ENCODE results near the gene GALNT1.

GALNT1 gene

DNA sequence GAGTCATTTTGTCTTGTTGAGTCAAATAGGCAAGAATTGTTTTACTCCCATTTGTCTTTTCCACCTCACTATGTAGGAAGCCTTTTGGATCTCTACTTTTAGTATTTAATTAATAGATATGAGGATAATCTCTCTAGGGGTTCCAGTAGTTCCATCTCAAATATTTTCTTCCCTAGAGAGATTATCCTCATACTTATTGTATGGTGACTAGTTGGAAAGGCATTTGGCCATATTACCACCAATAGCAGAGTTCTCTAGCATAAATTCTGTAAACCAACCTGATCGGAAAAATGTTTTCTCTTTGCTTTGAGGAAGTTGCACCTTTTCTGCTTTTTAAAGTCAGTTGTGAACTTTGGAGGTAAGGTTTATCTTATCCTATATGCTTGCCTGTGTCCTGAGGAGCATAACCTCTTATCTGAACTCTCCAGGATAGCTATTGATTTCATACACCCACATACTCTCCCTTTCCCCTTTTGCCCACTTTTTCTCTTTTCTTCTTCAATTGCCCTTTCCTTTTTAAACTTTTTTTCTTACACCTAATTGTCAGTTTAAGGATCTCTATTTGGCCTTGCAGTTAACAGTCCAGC lies 100.8 kb downstream of the GALNT1 start:
- no peak for DNase-seq (ENCODE audit: low spot score in 2 of 2)
- Histone ChIP-seq H3K4me3 (no peak overlapping the region), H3K9me3 (no peaks in the 10 kb centered on the region), H3K4me1 (peaks cover 25% of the 10 kb centered on the region), H3K36me3 (replicated peaks) (no peaks in the 10 kb centered on the region), H3K27me3 (ENCODE audit: low read depth) (no peaks in the 10 kb centered on the region)
- in situ Hi-C loops (cut with MboI; ENCODE audit: low sequenced_read_pairs) = no loop called here

DNA sequence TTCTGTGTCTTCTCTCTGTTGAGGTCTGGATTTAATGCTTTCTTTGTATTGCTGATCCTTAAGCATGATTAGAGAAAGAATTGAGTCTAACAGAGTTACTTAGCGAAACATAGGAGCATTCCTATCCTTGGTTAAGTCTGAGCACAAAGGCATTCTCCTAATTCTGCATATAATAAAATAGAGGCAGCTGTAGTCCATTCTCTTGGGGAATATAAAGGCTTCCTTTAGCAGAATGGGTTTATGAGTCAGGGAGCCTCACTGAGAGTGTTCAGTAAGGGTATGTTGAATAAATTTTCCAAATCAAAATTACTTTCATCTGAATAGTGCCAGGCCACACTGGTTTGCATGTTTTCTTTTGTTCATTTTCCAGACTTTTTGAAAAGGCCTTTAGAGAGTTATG lies 101.5 kb downstream of the GALNT1 start:
- in situ Hi-C loops (cut with MboI; ENCODE audit: low sequenced_read_pairs) = no loop called here
- peak; percentile 41 to 99 for DNase-seq (ENCODE audit: low spot score in 2 of 2)
- H3K4me1 ChIP-seq = peaks cover 19% of the 10 kb centered on the region
- H3K4me3 ChIP-seq = no peak overlapping the region
- H3K36me3 ChIP-seq (replicated peaks) = no peaks in the 10 kb centered on the region
- H3K9me3 ChIP-seq = no peaks in the 10 kb centered on the region
- H3K27me3 ChIP-seq (ENCODE audit: low read depth) = no peaks in the 10 kb centered on the region

DNA sequence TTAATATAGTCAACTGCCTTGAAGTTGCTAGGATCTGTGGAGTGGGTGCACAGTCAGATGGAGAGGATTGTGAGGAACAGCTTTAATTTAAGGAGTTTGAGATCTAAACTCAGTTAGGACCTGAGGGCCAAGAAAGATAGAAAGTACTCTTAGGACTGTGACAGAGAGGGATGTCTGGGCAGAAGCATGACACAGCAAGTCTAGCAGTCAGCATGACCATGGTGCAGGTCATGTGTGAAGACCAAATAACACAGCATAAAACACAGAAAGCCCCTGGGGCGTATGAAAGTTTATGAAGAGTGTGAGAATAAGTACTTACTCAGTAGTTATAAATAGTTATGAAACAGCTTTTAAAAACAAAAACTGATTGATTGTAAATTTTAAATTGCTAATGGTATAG lies 107.2 kb downstream of the GALNT1 start:
- H3K9me3 ChIP-seq = no peaks in the 10 kb centered on the region
- in situ Hi-C loops (cut with MboI; ENCODE audit: low sequenced_read_pairs) = no loop called here
- no peaks in the 10 kb centered on the region for H3K36me3 ChIP-seq (replicated peaks)

DNA sequence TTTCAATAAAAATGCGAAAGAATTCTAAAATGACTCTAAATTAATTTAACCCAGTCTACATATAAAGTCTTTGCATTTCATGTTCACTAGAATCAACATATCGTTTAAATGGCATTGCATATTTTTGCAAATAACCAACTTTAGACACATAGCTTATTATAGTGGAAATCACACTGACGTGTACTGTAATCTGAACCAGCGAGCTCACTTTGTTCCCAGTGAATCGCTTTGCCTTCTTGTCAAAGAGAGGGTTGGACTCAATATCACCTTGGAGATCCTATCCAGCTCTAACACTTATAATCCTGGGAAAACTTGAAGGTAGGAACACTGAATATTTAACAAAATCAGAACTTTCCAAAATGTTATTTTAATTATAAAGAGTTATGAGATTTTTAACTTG lies 108.2 kb downstream of the GALNT1 start:
- in situ Hi-C loops (cut with MboI; ENCODE audit: low sequenced_read_pairs) = no loop called here
- Histone ChIP-seq H3K4me3 (no peak overlapping the region), H3K36me3 (replicated peaks) (no peaks in the 10 kb centered on the region), H3K9me3 (no peaks in the 10 kb centered on the region), H3K27me3 (ENCODE audit: low read depth) (no peaks in the 10 kb centered on the region), H3K4me1 (no peaks in the 10 kb centered on the region)
- no peak for DNase-seq (ENCODE audit: low spot score in 2 of 2)

More for the DNA sequence above, 107.2 kb downstream of the GALNT1 start:
- Histone ChIP-seq H3K4me1 (peaks cover 6% of the 10 kb centered on the region), H3K27me3 (ENCODE audit: low read depth) (no peaks in the 10 kb centered on the region), H3K4me3 (no peak overlapping the region)
- no peak for DNase-seq (ENCODE audit: low spot score in 2 of 2)

DNA sequence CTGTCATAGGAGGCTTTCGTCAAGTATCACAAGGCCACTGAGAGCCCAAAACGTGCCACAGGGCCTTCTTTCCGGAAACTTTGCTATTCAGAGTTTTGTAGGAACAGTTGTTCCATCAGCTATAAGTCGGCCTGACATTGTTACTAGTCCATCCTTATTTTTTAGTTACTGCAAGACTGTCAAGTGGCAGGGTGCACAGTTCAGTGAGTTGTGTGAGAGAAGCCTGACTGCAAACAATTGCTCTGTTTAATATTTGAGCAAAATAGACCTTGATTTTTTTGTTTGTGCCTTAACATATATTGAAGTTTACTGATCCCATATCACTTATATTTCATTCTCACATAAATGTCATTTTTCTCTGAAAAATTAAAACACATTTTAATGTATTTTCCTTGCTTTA lies 110.1 kb downstream of the GALNT1 start:
- no peak for DNase-seq (ENCODE audit: low spot score in 2 of 2)
- Histone ChIP-seq H3K4me3 (no peak overlapping the region), H3K27me3 (ENCODE audit: low read depth) (no peaks in the 10 kb centered on the region), H3K9me3 (no peaks in the 10 kb centered on the region), H3K36me3 (replicated peaks) (no peaks in the 10 kb centered on the region), H3K4me1 (no peaks in the 10 kb centered on the region)
- in situ Hi-C loops (cut with MboI; ENCODE audit: low sequenced_read_pairs) = no loop called here

DNA sequence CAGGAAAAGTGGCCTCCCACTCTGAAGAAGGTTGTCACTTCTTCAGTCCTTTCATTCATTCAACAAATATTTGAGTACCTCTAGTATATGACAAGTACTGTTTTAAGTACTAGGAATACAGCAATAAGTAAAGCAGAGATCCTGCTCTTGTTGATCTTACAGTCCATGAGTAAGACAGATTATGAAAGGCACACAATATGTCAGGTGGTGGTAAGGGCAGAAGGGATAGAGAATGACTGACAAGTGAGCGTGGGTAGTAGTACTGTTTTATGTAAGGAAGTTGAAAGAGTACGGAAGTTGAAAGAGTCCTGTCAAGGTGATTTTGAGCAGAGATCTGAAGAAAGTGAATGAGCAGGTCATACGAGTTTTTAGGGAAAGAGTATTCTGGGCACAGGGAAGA lies 111.3 kb downstream of the GALNT1 start:
- no peaks in the 10 kb centered on the region for H3K36me3 ChIP-seq (replicated peaks)
- no peaks in the 10 kb centered on the region for H3K27me3 ChIP-seq (ENCODE audit: low read depth)
- H3K4me1 ChIP-seq = no peaks in the 10 kb centered on the region
- no peak overlapping the region for H3K4me3 ChIP-seq
- H3K9me3 ChIP-seq = no peaks in the 10 kb centered on the region
- DNase-seq (ENCODE audit: low spot score in 2 of 2) = no peak
- in situ Hi-C loops (cut with MboI; ENCODE audit: low sequenced_read_pairs) = no loop called here

DNA sequence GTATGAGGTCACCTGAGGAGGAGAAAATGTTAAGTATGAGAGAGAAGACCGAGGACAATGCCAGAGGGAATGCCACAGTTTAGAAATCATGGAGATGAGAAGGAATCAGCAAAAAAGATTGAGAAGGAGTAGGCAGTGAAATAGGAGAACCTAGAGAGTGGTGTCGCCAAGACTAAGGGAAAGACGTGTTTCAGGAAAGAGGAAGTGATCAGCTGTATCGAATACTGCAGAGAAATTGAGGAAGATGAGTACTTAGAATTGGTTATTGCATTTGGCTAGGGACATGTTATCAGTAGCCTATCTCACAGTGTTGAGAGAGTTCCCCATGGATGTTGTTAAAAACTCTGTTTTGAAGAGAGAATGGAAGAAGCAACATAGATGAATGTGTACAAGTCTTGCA lies 112.3 kb downstream of the GALNT1 start:
- in situ Hi-C loops (cut with MboI; ENCODE audit: low sequenced_read_pairs) = no loop called here
- H3K27me3 ChIP-seq (ENCODE audit: low read depth) = no peaks in the 10 kb centered on the region
- no peaks in the 10 kb centered on the region for H3K4me1 ChIP-seq
- no peaks in the 10 kb centered on the region for H3K9me3 ChIP-seq
- no peak overlapping the region for H3K4me3 ChIP-seq
- no peaks in the 10 kb centered on the region for H3K36me3 ChIP-seq (replicated peaks)
- no peak for DNase-seq (ENCODE audit: low spot score in 2 of 2)

DNA sequence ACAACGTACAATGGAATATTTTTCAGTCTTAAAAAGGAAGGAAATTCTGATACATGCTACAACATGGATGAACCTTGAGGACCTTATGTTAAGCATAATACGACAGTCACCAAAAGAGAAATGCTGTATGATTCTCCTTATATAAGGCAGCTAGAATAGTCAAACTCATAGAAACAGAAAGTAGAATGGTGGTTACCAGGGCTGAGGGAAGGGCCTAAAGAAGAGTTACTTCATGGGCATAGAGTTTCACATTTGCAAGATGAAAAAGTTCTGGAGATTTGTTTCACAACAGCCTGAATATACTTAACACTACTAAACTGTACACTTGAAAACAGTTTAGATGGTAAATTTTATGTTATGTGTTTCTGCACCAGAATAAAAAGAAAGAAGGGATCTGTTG lies 113.3 kb downstream of the GALNT1 start:
- Histone ChIP-seq H3K4me3 (no peak overlapping the region), H3K4me1 (no peaks in the 10 kb centered on the region), H3K27me3 (ENCODE audit: low read depth) (no peaks in the 10 kb centered on the region), H3K9me3 (no peaks in the 10 kb centered on the region), H3K36me3 (replicated peaks) (no peaks in the 10 kb centered on the region)
- in situ Hi-C loops (cut with MboI; ENCODE audit: low sequenced_read_pairs) = no loop called here
- no peak for DNase-seq (ENCODE audit: low spot score in 2 of 2)

DNA sequence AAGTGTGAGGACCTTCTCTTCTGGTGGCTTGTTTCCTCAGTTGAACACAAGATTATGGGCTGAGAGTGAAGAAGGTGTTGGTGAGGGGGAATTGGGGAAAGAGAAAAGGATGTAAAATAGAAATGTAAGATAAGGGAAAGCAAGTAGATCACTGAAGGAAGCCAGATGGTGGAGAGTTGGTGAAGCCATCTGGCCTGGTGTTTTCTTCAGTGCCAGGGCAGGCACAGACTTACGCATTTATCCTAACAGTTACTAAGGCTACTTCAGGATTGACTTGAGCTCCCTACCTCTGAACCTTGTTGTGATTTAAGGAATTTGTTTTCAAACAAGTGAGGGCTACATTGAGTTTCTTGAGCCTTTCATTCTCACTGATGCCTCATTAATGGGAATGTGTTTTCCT lies 113.8 kb downstream of the GALNT1 start:
- no peaks in the 10 kb centered on the region for H3K9me3 ChIP-seq
- in situ Hi-C loops (cut with MboI; ENCODE audit: low sequenced_read_pairs) = no loop called here
- H3K27me3 ChIP-seq (ENCODE audit: low read depth) = no peaks in the 10 kb centered on the region
- no peaks in the 10 kb centered on the region for H3K36me3 ChIP-seq (replicated peaks)
- H3K4me1 ChIP-seq = no peaks in the 10 kb centered on the region
- no peak overlapping the region for H3K4me3 ChIP-seq
- DNase-seq (ENCODE audit: low spot score in 2 of 2) = no peak

DNA sequence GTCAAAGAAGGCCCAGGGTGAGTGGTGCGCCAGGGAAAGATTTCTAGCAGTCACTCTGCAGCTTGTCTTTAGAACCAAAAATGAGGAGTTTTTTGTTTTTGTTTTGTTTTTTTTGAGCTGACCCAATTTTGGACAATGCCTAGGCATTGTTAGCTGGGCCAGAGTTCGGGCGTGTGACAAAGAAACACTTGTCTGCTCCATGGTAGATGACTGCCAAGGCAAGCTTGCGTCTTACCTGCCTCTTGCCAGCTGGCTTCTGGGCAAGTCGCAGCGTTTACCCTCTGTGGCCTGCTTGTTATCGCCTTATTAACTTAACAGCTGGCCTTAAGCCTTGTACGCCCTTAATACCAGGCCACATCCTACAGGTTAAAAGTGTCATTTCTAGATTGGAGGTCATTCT lies 114.3 kb downstream of the GALNT1 start:
- DNase-seq (ENCODE audit: low spot score in 2 of 2) = no peak
- H3K4me1 ChIP-seq = no peaks in the 10 kb centered on the region
- in situ Hi-C loops (cut with MboI; ENCODE audit: low sequenced_read_pairs) = no loop called here
- no peaks in the 10 kb centered on the region for H3K36me3 ChIP-seq (replicated peaks)
- H3K4me3 ChIP-seq = no peak overlapping the region
- H3K9me3 ChIP-seq = no peaks in the 10 kb centered on the region
- H3K27me3 ChIP-seq (ENCODE audit: low read depth) = no peaks in the 10 kb centered on the region

DNA sequence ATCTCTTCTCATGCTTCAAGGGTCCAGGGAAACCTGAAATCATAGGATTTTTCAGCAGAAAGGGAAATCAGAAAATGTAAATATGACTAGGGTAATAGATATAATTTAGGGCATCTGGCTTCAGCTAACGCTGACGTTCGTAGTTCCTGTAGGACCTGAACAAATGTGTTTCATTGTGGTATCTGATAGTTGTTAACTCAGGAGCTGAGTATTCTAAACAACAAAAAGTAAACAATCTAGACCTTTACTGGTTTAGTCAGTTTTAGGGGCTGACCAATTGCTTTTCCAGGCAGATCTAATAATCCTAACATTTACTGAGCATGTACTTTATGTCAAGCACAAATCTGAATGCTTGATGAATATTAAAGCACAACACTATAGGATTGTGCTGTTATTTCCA lies 114.8 kb downstream of the GALNT1 start:
- H3K9me3 ChIP-seq = no peaks in the 10 kb centered on the region

DNA sequence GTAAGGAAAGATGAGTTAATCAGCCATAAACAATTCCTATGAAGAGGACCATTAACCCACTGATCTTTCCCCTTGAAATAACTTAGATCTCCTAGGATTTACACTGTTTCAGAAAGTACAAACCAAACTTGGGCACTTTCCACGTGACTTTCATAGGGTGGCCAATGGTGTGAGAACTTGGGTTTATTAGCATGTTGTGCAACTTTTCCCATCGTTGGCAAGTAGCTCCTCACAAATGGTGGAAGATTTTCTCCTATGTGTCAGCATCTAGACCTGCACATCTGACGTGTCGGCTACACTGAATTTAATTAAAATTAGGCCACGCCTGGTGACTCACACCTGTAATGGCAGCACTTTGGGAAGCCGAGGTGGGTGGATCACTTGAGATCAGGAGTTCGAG lies 116.3 kb downstream of the GALNT1 start:
- no peaks in the 10 kb centered on the region for H3K4me1 ChIP-seq
- DNase-seq (ENCODE audit: low spot score in 2 of 2) = no peak
- in situ Hi-C loops (cut with MboI; ENCODE audit: low sequenced_read_pairs) = no loop called here
- no peaks in the 10 kb centered on the region for H3K9me3 ChIP-seq
- H3K36me3 ChIP-seq (replicated peaks) = no peaks in the 10 kb centered on the region
- no peaks in the 10 kb centered on the region for H3K27me3 ChIP-seq (ENCODE audit: low read depth)
- no peak overlapping the region for H3K4me3 ChIP-seq

More for the DNA sequence above, 114.8 kb downstream of the GALNT1 start:
- no peak overlapping the region for H3K4me3 ChIP-seq
- H3K4me1 ChIP-seq = no peaks in the 10 kb centered on the region
- H3K36me3 ChIP-seq (replicated peaks) = no peaks in the 10 kb centered on the region
- H3K27me3 ChIP-seq (ENCODE audit: low read depth) = no peaks in the 10 kb centered on the region
- in situ Hi-C loops (cut with MboI; ENCODE audit: low sequenced_read_pairs) = no loop called here
- no peak for DNase-seq (ENCODE audit: low spot score in 2 of 2)

DNA sequence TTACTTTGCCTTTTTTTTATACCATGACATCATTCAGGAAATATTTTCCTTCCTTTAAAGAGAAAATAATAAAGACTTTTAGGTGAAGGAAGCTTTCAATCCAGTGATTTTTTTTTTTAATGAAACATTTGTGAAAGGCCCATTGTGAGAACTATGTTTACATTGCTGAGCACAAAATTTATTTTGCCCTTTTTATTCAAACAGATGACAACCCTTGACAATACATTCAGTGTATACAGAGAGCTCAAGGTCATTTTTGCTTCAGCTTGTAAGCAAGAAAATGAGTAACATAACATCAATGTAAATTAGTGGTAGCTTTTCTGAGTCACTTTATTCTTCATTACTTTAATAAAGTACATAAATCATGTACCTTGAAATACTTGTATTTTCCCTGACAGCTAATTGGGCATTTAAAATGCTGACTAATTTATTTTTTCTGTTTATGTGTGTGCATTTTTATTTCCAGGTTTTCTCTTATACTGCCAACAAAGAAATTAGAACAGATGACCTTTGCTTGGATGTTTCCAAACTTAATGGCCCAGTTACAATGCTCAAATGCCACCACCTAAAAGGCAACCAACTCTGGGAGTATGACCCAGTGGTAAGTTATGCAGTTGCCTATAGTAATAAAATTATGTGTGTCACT lies 121.6 kb downstream of the GALNT1 start:
- Histone ChIP-seq H3K4me1 (peaks cover 7% of the 10 kb centered on the region; the same call in 1 of the 2 replicates), H3K9me3 (no peaks in the 10 kb centered on the region), H3K27me3 (ENCODE audit: low read depth) (no peaks in the 10 kb centered on the region), H3K4me3 (no peak overlapping the region), H3K36me3 (replicated peaks) (no peaks in the 10 kb centered on the region)
- no peak for DNase-seq (ENCODE audit: low spot score in 2 of 2)
- in situ Hi-C loops (cut with MboI; ENCODE audit: low sequenced_read_pairs) = no loop called here

DNA sequence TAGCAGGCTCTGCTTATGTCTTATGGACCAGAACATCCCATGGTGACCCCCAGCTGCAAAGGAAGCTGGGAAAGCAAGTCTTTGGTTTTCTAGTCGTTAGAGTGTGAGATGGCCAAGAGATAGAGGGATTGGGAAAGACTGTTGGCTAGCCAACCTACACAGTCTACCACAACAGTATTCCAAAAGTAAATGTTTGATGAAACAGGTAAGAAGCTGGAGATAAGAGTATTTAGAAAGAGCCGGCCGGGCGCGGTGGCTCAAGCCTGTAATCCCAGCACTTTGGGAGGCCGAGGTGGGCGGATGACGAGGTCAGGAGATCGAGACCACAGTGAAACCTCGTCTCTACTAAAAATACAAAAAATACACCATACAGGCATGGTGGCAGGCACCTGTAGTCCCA lies 124.4 kb downstream of the GALNT1 start:
- no peak for DNase-seq (ENCODE audit: low spot score in 2 of 2)
- H3K4me1 ChIP-seq = peaks cover 7% of the 10 kb centered on the region; the same call in 1 of the 2 replicates
- H3K27me3 ChIP-seq (ENCODE audit: low read depth) = no peaks in the 10 kb centered on the region
- in situ Hi-C loops (cut with MboI; ENCODE audit: low sequenced_read_pairs) = no loop called here
- H3K36me3 ChIP-seq (replicated peaks) = no peaks in the 10 kb centered on the region
- H3K4me3 ChIP-seq = no peak overlapping the region
- no peaks in the 10 kb centered on the region for H3K9me3 ChIP-seq

DNA sequence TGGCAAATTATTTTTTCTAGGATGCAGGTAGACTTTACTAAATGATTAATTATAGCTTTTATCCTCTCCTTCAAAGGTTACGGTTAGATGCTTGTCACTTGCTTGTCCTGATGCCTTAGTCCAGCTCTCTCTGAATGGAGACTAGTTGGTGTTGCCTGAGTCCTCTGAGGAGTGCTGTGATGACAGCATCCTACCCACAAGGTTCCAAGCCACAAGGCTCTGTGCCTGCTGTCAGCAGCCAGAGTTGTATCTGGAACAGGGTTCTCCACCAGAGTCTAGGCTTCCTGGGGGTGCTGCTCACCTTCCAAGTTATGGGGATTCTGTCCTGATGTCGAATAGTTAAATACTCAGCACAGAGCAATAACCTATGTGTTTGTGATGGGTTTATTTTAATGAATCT lies 125.7 kb downstream of the GALNT1 start:
- in situ Hi-C loops (cut with MboI; ENCODE audit: low sequenced_read_pairs) = no loop called here
- DNase-seq (ENCODE audit: low spot score in 2 of 2) = no peak
- Histone ChIP-seq H3K9me3 (no peaks in the 10 kb centered on the region), H3K4me3 (no peak overlapping the region), H3K27me3 (ENCODE audit: low read depth) (no peaks in the 10 kb centered on the region), H3K36me3 (replicated peaks) (no peaks in the 10 kb centered on the region), H3K4me1 (peaks cover 7% of the 10 kb centered on the region; the same call in 1 of the 2 replicates)
